Measurements from ENCODE around the gene NEDD8. TPM values are rescaled to one million over a fixed set of nuclear protein-coding genes. Genes with fewer than 3 reads are reported as not detected.

The NEDD8 gene
- total RNA-seq, 4 donors from 2014 or later = 44.1 to 77.6 (median 67.9) TPM

GRCh38 chr14:24255438-24255837 is 23.3 kb upstream of the NEDD8 start:
- no peak for TF ChIP-seq POLR2A (IDR thresholded peaks at IDR 0.05)
- TF ChIP-seq, protein P1, sequence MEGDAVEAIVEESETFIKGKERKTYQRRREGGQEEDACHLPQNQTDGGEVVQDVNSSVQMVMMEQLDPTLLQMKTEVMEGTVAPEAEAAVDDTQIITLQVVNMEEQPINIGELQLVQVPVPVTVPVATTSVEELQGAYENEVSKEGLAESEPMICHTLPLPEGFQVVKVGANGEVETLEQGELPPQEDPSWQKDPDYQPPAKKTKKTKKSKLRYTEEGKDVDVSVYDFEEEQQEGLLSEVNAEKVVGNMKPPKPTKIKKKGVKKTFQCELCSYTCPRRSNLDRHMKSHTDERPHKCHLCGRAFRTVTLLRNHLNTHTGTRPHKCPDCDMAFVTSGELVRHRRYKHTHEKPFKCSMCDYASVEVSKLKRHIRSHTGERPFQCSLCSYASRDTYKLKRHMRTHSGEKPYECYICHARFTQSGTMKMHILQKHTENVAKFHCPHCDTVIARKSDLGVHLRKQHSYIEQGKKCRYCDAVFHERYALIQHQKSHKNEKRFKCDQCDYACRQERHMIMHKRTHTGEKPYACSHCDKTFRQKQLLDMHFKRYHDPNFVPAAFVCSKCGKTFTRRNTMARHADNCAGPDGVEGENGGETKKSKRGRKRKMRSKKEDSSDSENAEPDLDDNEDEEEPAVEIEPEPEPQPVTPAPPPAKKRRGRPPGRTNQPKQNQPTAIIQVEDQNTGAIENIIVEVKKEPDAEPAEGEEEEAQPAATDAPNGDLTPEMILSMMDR (IDR thresholded peaks at IDR 0.05) = no peak
- Histone ChIP-seq H3K27me3 (no peaks in the 10 kb centered on the region), H3K36me3 (peaks cover 0 to 10% (median 0%) of the 10 kb centered on the region in 3 donors), H3K4me3 (no peak overlapping the region), H3K27ac (no peak overlapping the region), H3K9me3 (no peaks in the 10 kb centered on the region), H3K4me1 (no peaks in the 10 kb centered on the region)
- no peak for DNase-seq

- Histone ChIP-seq H3K4me3 (no peak overlapping the region), H3K4me1 (no peaks in the 10 kb centered on the region), H3K27me3 (no peaks in the 10 kb centered on the region), H3K27ac (no peak overlapping the region), H3K36me3 (peaks cover 0 to 10% (median 0%) of the 10 kb centered on the region in 3 donors), H3K9me3 (no peaks in the 10 kb centered on the region)
- TF ChIP-seq, protein P1 (IDR thresholded peaks at IDR 0.05) = no peak
- TF ChIP-seq POLR2A (IDR thresholded peaks at IDR 0.05) = no peak
- DNase-seq = peak in 1 of 3 donors; percentile 40
Measured at GRCh38 chr14:24254630-24255392, 22.6 kb upstream of the NEDD8 start.

- Histone ChIP-seq H3K9me3 (no peaks in the 10 kb centered on the region), H3K27ac (no peak overlapping the region), H3K4me1 (no peaks in the 10 kb centered on the region), H3K27me3 (no peaks in the 10 kb centered on the region), H3K4me3 (no peak overlapping the region), H3K36me3 (peaks cover 0 to 9% (median 0%) of the 10 kb centered on the region in 3 donors)
- TF ChIP-seq POLR2A (IDR thresholded peaks at IDR 0.05) = no peak
- TF ChIP-seq, protein P1 (IDR thresholded peaks at IDR 0.05) = no peak
- DNase-seq = no peak
Measured at GRCh38 chr14:24253936-24254335, 21.8 kb upstream of the NEDD8 start.

- Histone ChIP-seq H3K9me3 (no peaks in the 10 kb centered on the region), H3K27me3 (no peaks in the 10 kb centered on the region), H3K4me1 (no peaks in the 10 kb centered on the region), H3K27ac (no peak overlapping the region), H3K4me3 (no peak overlapping the region), H3K36me3 (peaks cover 0 to 4% (median 0%) of the 10 kb centered on the region in 3 donors)
- no peak for TF ChIP-seq POLR2A (IDR thresholded peaks at IDR 0.05)
- TF ChIP-seq, protein P1 (IDR thresholded peaks at IDR 0.05) = no peak
- peak in 1 of 3 donors; percentile 25 for DNase-seq
Measured at GRCh38 chr14:24252289-24253124, 20.3 kb upstream of the NEDD8 start.

GRCh38 chr14:24251880-24252288 is 19.7 kb upstream of the NEDD8 start:
- H3K27me3 ChIP-seq = no peaks in the 10 kb centered on the region
- H3K36me3 ChIP-seq = peaks cover 0 to 4% (median 0%) of the 10 kb centered on the region in 3 donors
- H3K4me1 ChIP-seq = no peaks in the 10 kb centered on the region
- H3K9me3 ChIP-seq = no peaks in the 10 kb centered on the region
- TF ChIP-seq, protein P1 (IDR thresholded peaks at IDR 0.05) = no peak
- TF ChIP-seq POLR2A (IDR thresholded peaks at IDR 0.05) = no peak
- DNase-seq = peak in 1 of 3 donors; percentile 3
- no peak overlapping the region for H3K4me3 ChIP-seq
- H3K27ac ChIP-seq = no peak overlapping the region
